Smooth muscle cell (in vitro differentiated cells): Measurements from ENCODE around the gene DUS3L. TPM values are rescaled to one million over a fixed set of nuclear protein-coding genes. Genes with fewer than 3 reads are reported as not detected.

Experiments used
- DNase-seq: peaks from one replicate; lab custom pipeline; 2025; ENCODE audit not compliant: unreplicated experiment; lab: John Stamatoyannopoulos, UW
- H2AFZ ChIP-seq: fragments of 200-600 bp; sonication (generic); 2 replicates; pipeline ENCODE4 v1.6.0; 2016; ENCODE audit warnings: antibody characterized with exemption, low read depth, mild to moderate bottlenecking
- H3F3A ChIP-seq: fragments of 200-600 bp; sonication (generic); 2 replicates; pipeline ENCODE4 v1.6.0; 2017; ENCODE audit warnings: antibody characterized with exemption, low read depth
- H3K27ac ChIP-seq: fragments of 200-600 bp; sonication (generic); 2 replicates; pipeline ENCODE4 v1.5.1; 2016; ENCODE audit warnings: low read depth, mild to moderate bottlenecking
- H3K27me3 ChIP-seq: fragments of 200-600 bp; sonication (generic); 2 replicates; pipeline ENCODE4 v1.6.1; 2016; ENCODE audit warnings: low read depth, mild to moderate bottlenecking
- H3K36me3 ChIP-seq: fragments of 200-600 bp; sonication (generic); 2 replicates; pipeline ENCODE4 v1.5.1; 2016; ENCODE audit warnings: low read depth
- H3K4me1 ChIP-seq: fragments of 200-600 bp; sonication (generic); 2 replicates; pipeline ENCODE4 v1.5.1; 2016; ENCODE audit warnings: low read depth
- H3K4me2 ChIP-seq: fragments of 200-600 bp; sonication (generic); 2 replicates; pipeline ENCODE4 v1.6.0; 2016; ENCODE audit warnings: mild to moderate bottlenecking
- H3K4me3 ChIP-seq: fragments of 200-600 bp; sonication (generic); 2 replicates; pipeline ENCODE4 v1.5.1; 2016; ENCODE audit warnings: mild to moderate bottlenecking
- H3K79me2 ChIP-seq: fragments of 200-600 bp; sonication (generic); 2 replicates; pipeline ENCODE4 v1.6.0; 2016; ENCODE audit warnings: low read depth, mild to moderate bottlenecking
- H3K9ac ChIP-seq: fragments of 200-600 bp; sonication (generic); 2 replicates; pipeline ENCODE4 v1.6.0; 2016; ENCODE audit warnings: low read depth
- H3K9me3 ChIP-seq: fragments of 200-600 bp; sonication (generic); replicated peaks from 2 replicates; pipeline ENCODE4 v1.5.1; 2016; ENCODE audit warnings: low read depth
- H4K20me1 ChIP-seq: fragments of 200-600 bp; sonication (generic); 2 replicates; pipeline ENCODE4 v1.6.0; 2016; ENCODE audit warnings: low read depth
- WGBS: methylation state at CpG from one replicate; pipeline ENCODE4 v1.1.7; 2016; ENCODE audit warnings: low lambda C conversion rate; 5-methylcytosine and 5-hydroxymethylcytosine counted together
- polyA plus RNA-seq: library from polyadenylated mRNA; unstranded; fragments of >200 nt; fragmentation: Nextera tagmentation; extraction: Ambion mirVana; gene quantifications from 2 replicates; pipeline ENCODE4 v1.2.1, GENCODE V29; 2016
- total RNA-seq: library from RNA; depleted of rRNA; stranded (reverse); fragments of >200 nt; gene quantifications from 2 replicates; pipeline ENCODE4 v1.2.3, GENCODE V29; 2014
- TF ChIP-seq, protein P1 (sequence below): fragments of 200-600 bp; sonication (generic); IDR thresholded peaks from 2 replicates; pipeline ENCODE4 v1.5.1; 2017; ENCODE audit warnings: borderline replicate concordance, mild to moderate bottlenecking, antibody characterized with exemption; ENCODE audit not compliant: insufficient read depth, poor library complexity, severe bottlenecking

DUS3L gene
- total and polyA plus RNA-seq, 2 experiments from 2014 or later: 18.5 to 19.7 TPM

DNA sequence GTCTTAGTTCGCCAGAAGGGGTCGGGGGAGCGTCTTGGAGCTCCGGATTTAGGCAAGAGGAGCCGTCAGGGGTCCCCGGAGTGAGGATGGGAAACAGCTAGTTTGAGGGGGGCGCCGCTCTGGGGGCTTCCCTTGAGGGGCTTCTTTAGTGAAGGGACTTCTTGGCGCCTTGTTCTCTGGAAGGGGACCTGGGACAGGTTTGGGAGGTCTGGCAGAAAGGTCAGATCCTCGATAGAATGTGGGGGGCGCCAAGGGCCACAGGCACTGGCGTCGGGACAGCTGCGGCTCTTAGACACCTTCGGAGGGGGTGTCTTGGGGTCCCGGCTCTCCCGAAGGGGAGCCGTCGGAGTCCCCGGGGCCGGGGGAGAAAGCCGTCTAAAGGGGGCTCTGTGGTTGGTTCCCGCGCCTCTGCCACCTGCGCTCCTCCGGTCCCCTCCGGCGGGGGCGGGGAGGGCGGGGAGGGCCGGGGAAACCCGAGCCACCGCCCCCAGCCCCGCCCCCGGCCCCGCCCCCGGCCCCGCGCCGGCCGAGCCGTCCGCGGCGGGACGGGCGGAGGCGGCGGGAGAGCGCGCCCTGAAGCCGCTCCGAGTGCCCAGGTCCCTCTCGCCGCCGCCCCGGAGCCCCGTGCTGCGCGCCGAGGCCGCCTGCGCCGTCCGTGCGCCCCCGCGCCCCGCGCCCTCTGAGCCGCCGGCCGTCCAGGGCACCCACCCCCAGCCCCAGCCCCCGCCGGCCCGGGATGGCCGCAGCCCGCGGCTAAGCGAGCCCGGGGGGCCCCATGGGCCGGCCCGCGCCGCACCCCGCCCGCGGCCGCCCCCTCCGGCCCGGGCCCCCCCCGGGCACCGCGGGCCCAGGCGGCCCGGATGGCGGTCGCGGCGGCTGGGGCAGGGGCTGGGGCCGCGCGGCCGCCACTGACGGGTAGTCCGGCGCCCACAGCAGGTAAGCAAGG is 13.8 kb upstream of the DUS3L start, which contains the start of gene NRTN:
Gene NRTN, plus strand, starts transcription at position 552 of the 946 bp plus-strand sequence. CDS start 19,099 bp downstream, outside the sequence.
- Histone ChIP-seq H3K36me3 (no peaks in the 10 kb centered on the region), H3K4me2 (peak within 1 kb of the TSS; percentile 84), H3K27me3 (peaks cover 10% of the 10 kb centered on the region), H3K9ac (no peak within 1 kb of the TSS), H3K27ac (no peak within 1 kb of the TSS), H3K79me2 (no peaks in the 10 kb centered on the region), H4K20me1 (no peaks in the 10 kb centered on the region), H3K9me3 (no peaks in the 10 kb centered on the region), H2AFZ (no peak within 1 kb of the TSS), H3K4me3 (peak within 1 kb of the TSS; percentile 44), H3F3A (peaks cover 12% of the 10 kb centered on the region), H3K4me1 (no peaks in the 10 kb centered on the region)
- 11% methylated on average over 29 of the region's 107 CpGs for WGBS
- TF ChIP-seq, protein P1, sequence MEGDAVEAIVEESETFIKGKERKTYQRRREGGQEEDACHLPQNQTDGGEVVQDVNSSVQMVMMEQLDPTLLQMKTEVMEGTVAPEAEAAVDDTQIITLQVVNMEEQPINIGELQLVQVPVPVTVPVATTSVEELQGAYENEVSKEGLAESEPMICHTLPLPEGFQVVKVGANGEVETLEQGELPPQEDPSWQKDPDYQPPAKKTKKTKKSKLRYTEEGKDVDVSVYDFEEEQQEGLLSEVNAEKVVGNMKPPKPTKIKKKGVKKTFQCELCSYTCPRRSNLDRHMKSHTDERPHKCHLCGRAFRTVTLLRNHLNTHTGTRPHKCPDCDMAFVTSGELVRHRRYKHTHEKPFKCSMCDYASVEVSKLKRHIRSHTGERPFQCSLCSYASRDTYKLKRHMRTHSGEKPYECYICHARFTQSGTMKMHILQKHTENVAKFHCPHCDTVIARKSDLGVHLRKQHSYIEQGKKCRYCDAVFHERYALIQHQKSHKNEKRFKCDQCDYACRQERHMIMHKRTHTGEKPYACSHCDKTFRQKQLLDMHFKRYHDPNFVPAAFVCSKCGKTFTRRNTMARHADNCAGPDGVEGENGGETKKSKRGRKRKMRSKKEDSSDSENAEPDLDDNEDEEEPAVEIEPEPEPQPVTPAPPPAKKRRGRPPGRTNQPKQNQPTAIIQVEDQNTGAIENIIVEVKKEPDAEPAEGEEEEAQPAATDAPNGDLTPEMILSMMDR: no peak
- no peak for DNase-seq

DNA sequence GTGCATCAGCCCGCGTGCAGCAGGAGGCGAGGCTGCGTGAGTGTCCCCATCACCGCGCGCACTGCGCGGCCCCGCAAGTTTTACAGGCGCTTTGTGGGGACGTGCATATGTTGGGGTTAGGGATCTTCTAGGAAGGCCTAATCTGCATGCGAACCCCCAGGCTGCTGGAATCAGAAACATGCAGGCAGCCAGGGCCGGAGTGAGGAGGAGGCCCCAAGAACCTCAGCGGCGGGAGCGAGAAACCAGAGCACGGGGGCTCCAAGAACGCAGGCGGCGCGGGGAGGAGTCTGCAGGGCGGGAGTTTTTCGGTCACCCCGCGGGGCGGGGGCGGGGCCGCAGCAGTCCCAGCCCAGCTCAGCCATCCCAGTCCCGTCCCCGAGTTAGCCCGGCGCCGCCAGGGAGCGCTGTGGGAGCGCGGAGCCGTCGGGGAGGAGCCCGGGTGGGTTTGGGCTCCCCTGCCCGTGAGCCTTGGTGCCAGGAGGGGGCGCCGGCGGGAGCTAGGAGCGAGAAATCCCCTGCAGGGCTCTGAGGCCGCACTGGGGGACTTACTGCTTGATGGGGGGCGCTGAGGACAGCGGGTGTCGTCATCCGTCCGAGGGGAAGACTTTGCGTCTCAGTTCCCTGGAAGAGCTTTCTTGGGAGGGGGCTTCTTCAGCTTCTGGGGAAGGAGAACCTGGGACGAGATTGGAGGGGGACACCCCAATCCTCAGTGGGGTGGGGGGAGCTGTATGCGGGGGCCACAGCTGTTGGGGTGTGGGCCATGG is 13.0 kb upstream of the DUS3L start:
- H3K9ac ChIP-seq: no peak overlapping the region
- no peaks in the 10 kb centered on the region for H3K79me2 ChIP-seq
- WGBS: 5% methylated on average over 47 of the region's 54 CpGs
- H3K27ac ChIP-seq: no peak overlapping the region
- DNase-seq: peak; percentile 92
- peak overlapping the region; percentile 43 for H3K4me3 ChIP-seq
- H4K20me1 ChIP-seq: no peaks in the 10 kb centered on the region
- H3K4me2 ChIP-seq: peak overlapping the region; percentile 84
- no peaks in the 10 kb centered on the region for H3K4me1 ChIP-seq
- H3K36me3 ChIP-seq: no peaks in the 10 kb centered on the region
- peaks cover 12% of the 10 kb centered on the region for H3F3A ChIP-seq
- TF ChIP-seq, protein P1: peak; percentile 94
- peaks cover 10% of the 10 kb centered on the region for H3K27me3 ChIP-seq
- H2AFZ ChIP-seq: peak overlapping the region; percentile 76
- H3K9me3 ChIP-seq: no peaks in the 10 kb centered on the region

- peaks cover 12% of the 10 kb centered on the region for H3F3A ChIP-seq
- peaks cover 10% of the 10 kb centered on the region for H3K27me3 ChIP-seq
- peak overlapping the region; percentile 84 for H3K4me2 ChIP-seq
- TF ChIP-seq, protein P1: no peak
- H3K4me1 ChIP-seq: no peaks in the 10 kb centered on the region
- H4K20me1 ChIP-seq: no peaks in the 10 kb centered on the region
- peak overlapping the region; percentile 76 for H2AFZ ChIP-seq
- no peaks in the 10 kb centered on the region for H3K36me3 ChIP-seq
- WGBS: 21% methylated on average over 8 of the region's 8 CpGs
- H3K27ac ChIP-seq: no peak overlapping the region
- H3K79me2 ChIP-seq: no peaks in the 10 kb centered on the region
- DNase-seq: no peak
- no peak overlapping the region for H3K9ac ChIP-seq
- H3K4me3 ChIP-seq: peak overlapping the region; percentile 43
- no peaks in the 10 kb centered on the region for H3K9me3 ChIP-seq
Measured at GRCh38 chr19:5803441-5803751, 12.4 kb upstream of the DUS3L start.
